ENCODE data around the gene SPDL1. TPM values are rescaled to one million over a fixed set of nuclear protein-coding genes. Genes with fewer than 3 reads are reported as not detected.

The SPDL1 gene
- total and polyA plus RNA-seq, 2 of the 8 experiments (the other 6 are each of a cell fraction or from before 2014, with no cell fraction given): 16.9 to 44.5 TPM

GRCh38 chr5:169631360-169631759 is 47.8 kb downstream of the SPDL1 start:
- H3K27ac ChIP-seq (ENCODE audit: low read depth, low read length): no peak overlapping the region
- no peak overlapping the region for H2BK12ac ChIP-seq (ENCODE audit: low read depth, low read length)
- H4K20me1 ChIP-seq (replicated peaks in 1 of 2; ENCODE audit: control insufficient read depth in 1 of 2, insufficient read depth in 2 of 2, low read length in 2 of 2): peaks cover 0 to 3% of the 10 kb centered on the region in 2 experiments
- H3K9me3 ChIP-seq (ENCODE audit: insufficient read depth in 2 of 2, low read depth in 1 of 2, low read length in 1 of 2): 0 out of 4 replicates have a peak, but pooled peaks cover 0 to 4% of the 10 kb centered on the region in 2 experiments
- no peak overlapping the region for H4K8ac ChIP-seq (ENCODE audit: extremely low read depth, insufficient read depth, low read length)
- H3K23me2 ChIP-seq (ENCODE audit: low read depth, low read length): no peaks in the 10 kb centered on the region
- H3K27me3 ChIP-seq (replicated peaks in 1 of 4; ENCODE audit: control insufficient read depth in 3 of 4, extremely low read depth in 1 of 4, insufficient read depth in 3 of 4, low read length in 3 of 4): peaks cover 0 to 4% (median 2%) of the 10 kb centered on the region in 4 experiments; a peak in 4 of 7 replicates
- H2BK20ac ChIP-seq (ENCODE audit: low read length): no peak overlapping the region
- no peak overlapping the region for H3K23ac ChIP-seq (ENCODE audit: insufficient read length)
- H3K4me2 ChIP-seq (ENCODE audit: insufficient read depth in 1 of 2, low read depth in 2 of 2, low read length in 2 of 2): no peak overlapping the region
- no peak overlapping the region for H4K91ac ChIP-seq (replicated peaks; ENCODE audit: insufficient read length, low read length)
- no peak overlapping the region for H4K5ac ChIP-seq (ENCODE audit: insufficient read length, low read depth, low read length)
- H2BK15ac ChIP-seq (ENCODE audit: low read length): no peak overlapping the region
- H3K18ac ChIP-seq (ENCODE audit: extremely low read depth, low read length): no peak overlapping the region
- H2BK5ac ChIP-seq (ENCODE audit: low read depth, low read length): no peak overlapping the region
- no peak overlapping the region for H3K4me3 ChIP-seq (ENCODE audit: extremely low read depth in 1 of 4, insufficient read depth in 2 of 4, low read depth in 3 of 4, low read length in 4 of 4)
- no peak overlapping the region for H3K14ac ChIP-seq (ENCODE audit: insufficient read length)
- no peaks in the 10 kb centered on the region for H3K79me1 ChIP-seq (ENCODE audit: low read depth, low read length)
- H2AK5ac ChIP-seq (ENCODE audit: low read depth, low read length): no peak overlapping the region
- TF ChIP-seq SIN3A (conservative IDR thresholded peaks at IDR 0.05 in 1 of 2, IDR thresholded peaks at IDR 0.05 in 1 of 2; ENCODE audit: low read depth in 1 of 2, low read length in 2 of 2): no peak
- no peak for TF ChIP-seq BACH1 (IDR thresholded peaks at IDR 0.05; ENCODE audit: low read length)
- WGBS, 2 experiments (ENCODE audit: extremely low coverage in 1 of 2, insufficient coverage in 1 of 2, insufficient read length in 1 of 2, insufficient replicate concordance in 2 of 2, low coverage in 1 of 2, low lambda C conversion rate in 2 of 2, missing lambda C conversion rate in 1 of 2): 90% methylated on average over 4 of the region's 4 CpGs; no CpG with 5 or more reads in 1 of the 2 experiments
- ChIA-PET CTCF (ENCODE audit: partially characterized antibody) (interaction anchor here (0.9 kb wide), 1 partner anchor 586 kb away, joined by 3 read pairs; no protein-coding TSS in a partner anchor), POLR2A (ENCODE audit: partially characterized antibody) (no interaction called here)
- H3K9ac ChIP-seq (replicated peaks in 1 of 4; ENCODE audit: extremely low read depth in 1 of 4, low read depth in 3 of 4, low read length in 3 of 4): no peak overlapping the region
- no peak for DNase-seq (ENCODE audit: low read depth in 1 of 2, low spot score in 2 of 2)
- no peaks in the 10 kb centered on the region for H3K36me3 ChIP-seq (ENCODE audit: control insufficient read depth in 2 of 4, insufficient read depth in 4 of 4, low read length in 3 of 4)
- no peaks in the 10 kb centered on the region for H3K79me2 ChIP-seq (ENCODE audit: control insufficient read depth in 1 of 2, insufficient read depth in 2 of 2, low read length in 2 of 2)
- no peak overlapping the region for H3K4ac ChIP-seq (replicated peaks; ENCODE audit: insufficient read length, low read depth, low read length)
- H2BK120ac ChIP-seq (replicated peaks; ENCODE audit: low read depth, low read length): no peak overlapping the region
- FAIRE-seq: no peak
- H2AFZ ChIP-seq (ENCODE audit: low read length): no peak overlapping the region
- no peak overlapping the region for H3K56ac ChIP-seq (replicated peaks; ENCODE audit: insufficient read length, low read depth, low read length)
- no peaks in the 10 kb centered on the region for H3K4me1 ChIP-seq (replicated peaks in 1 of 4; ENCODE audit: control insufficient read depth in 3 of 4, insufficient read depth in 4 of 4, low read length in 3 of 4)
